ENCODE measurements around the gene SVIL.
A peak's percentile ranks its signal among the peaks of the same experiment; 100 is the strongest.

Gene SVIL

DNA sequence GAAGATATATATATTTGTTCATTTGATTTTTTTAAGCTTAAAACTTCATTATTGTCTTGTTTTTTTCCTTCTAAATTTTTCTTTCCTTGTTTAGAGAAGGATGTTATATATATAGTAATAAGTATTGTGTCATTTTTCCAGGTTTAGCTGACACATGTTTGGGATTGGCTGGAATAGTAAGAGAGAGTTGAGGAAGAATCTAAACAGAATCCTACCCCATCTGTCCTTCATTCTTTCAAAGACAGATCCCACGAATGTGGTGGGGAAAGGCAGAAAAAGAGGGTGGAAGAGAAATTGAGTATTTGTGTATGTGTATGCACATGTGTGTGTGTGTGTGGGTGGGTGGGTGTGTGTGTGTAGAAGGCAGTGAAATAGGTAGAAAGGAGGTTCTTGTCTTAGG, 132.4 kb downstream of the SVIL start:
- H3K79me2 ChIP-seq (ENCODE audit: insufficient read depth, low read depth) = no peaks in the 10 kb centered on the region
- no peaks in the 10 kb centered on the region for H4K20me1 ChIP-seq (ENCODE audit: insufficient read depth)
- no peaks in the 10 kb centered on the region for H3K36me3 ChIP-seq (ENCODE audit: insufficient read depth)
- no peaks in the 10 kb centered on the region for H3K4me1 ChIP-seq (ENCODE audit: low read depth, poor library complexity, severe bottlenecking)
- H3K27ac ChIP-seq = no peak overlapping the region
- H3K27me3 ChIP-seq (ENCODE audit: insufficient read depth, low read depth) = no peaks in the 10 kb centered on the region
- H3K4me3 ChIP-seq (IDR thresholded peaks at IDR 0.05; ENCODE audit: insufficient read depth, low read depth, low read length) = no peak overlapping the region
- no peak overlapping the region for H2AFZ ChIP-seq (ENCODE audit: low read depth)
- TF ChIP-seq, protein P1, sequence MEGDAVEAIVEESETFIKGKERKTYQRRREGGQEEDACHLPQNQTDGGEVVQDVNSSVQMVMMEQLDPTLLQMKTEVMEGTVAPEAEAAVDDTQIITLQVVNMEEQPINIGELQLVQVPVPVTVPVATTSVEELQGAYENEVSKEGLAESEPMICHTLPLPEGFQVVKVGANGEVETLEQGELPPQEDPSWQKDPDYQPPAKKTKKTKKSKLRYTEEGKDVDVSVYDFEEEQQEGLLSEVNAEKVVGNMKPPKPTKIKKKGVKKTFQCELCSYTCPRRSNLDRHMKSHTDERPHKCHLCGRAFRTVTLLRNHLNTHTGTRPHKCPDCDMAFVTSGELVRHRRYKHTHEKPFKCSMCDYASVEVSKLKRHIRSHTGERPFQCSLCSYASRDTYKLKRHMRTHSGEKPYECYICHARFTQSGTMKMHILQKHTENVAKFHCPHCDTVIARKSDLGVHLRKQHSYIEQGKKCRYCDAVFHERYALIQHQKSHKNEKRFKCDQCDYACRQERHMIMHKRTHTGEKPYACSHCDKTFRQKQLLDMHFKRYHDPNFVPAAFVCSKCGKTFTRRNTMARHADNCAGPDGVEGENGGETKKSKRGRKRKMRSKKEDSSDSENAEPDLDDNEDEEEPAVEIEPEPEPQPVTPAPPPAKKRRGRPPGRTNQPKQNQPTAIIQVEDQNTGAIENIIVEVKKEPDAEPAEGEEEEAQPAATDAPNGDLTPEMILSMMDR (conservative IDR thresholded peaks at IDR 0.05; ENCODE audit: low read depth, low read length) = no peak
- no peak overlapping the region for H3K9ac ChIP-seq
- no peak overlapping the region for H3K4me2 ChIP-seq

- Histone ChIP-seq H3K79me2 (ENCODE audit: insufficient read depth, low read depth) (no peaks in the 10 kb centered on the region), H3K4me2 (no peak overlapping the region), H2AFZ (ENCODE audit: low read depth) (no peak overlapping the region), H4K20me1 (ENCODE audit: insufficient read depth) (no peaks in the 10 kb centered on the region), H3K4me3 (IDR thresholded peaks at IDR 0.05; ENCODE audit: insufficient read depth, low read depth, low read length) (no peak overlapping the region), H3K27me3 (ENCODE audit: insufficient read depth, low read depth) (no peaks in the 10 kb centered on the region), H3K9ac (no peak overlapping the region), H3K4me1 (ENCODE audit: low read depth, poor library complexity, severe bottlenecking) (no peaks in the 10 kb centered on the region), H3K36me3 (ENCODE audit: insufficient read depth) (no peaks in the 10 kb centered on the region), H3K27ac (no peak overlapping the region)
- TF ChIP-seq, protein P1 (conservative IDR thresholded peaks at IDR 0.05; ENCODE audit: low read depth, low read length) = no peak
Measured at GRCh38 chr10:29501692-29502091, 133.1 kb downstream of the SVIL start.

GRCh38 chr10:29499993-29500537, 134.7 kb downstream of the SVIL start:
- H3K4me3 ChIP-seq (IDR thresholded peaks at IDR 0.05; ENCODE audit: insufficient read depth, low read depth, low read length) = no peak overlapping the region
- no peaks in the 10 kb centered on the region for H3K79me2 ChIP-seq (ENCODE audit: insufficient read depth, low read depth)
- no peaks in the 10 kb centered on the region for H3K27me3 ChIP-seq (ENCODE audit: insufficient read depth, low read depth)
- no peaks in the 10 kb centered on the region for H3K36me3 ChIP-seq (ENCODE audit: insufficient read depth)
- H3K9ac ChIP-seq = no peak overlapping the region
- H3K4me2 ChIP-seq = no peak overlapping the region
- TF ChIP-seq, protein P1 (conservative IDR thresholded peaks at IDR 0.05; ENCODE audit: low read depth, low read length) = no peak
- H3K4me1 ChIP-seq (ENCODE audit: low read depth, poor library complexity, severe bottlenecking) = no peaks in the 10 kb centered on the region
- H3K27ac ChIP-seq = no peak overlapping the region
- no peaks in the 10 kb centered on the region for H4K20me1 ChIP-seq (ENCODE audit: insufficient read depth)
- H2AFZ ChIP-seq (ENCODE audit: low read depth) = no peak overlapping the region

- H3K27ac ChIP-seq = no peak overlapping the region
- H3K4me2 ChIP-seq = no peak overlapping the region
- H3K4me1 ChIP-seq (ENCODE audit: low read depth, poor library complexity, severe bottlenecking) = no peaks in the 10 kb centered on the region
- TF ChIP-seq, protein P1 (conservative IDR thresholded peaks at IDR 0.05; ENCODE audit: low read depth, low read length) = peak; percentile 91
- H2AFZ ChIP-seq (ENCODE audit: low read depth) = no peak overlapping the region
- no peak overlapping the region for H3K4me3 ChIP-seq (IDR thresholded peaks at IDR 0.05; ENCODE audit: insufficient read depth, low read depth, low read length)
- no peaks in the 10 kb centered on the region for H4K20me1 ChIP-seq (ENCODE audit: insufficient read depth)
- no peaks in the 10 kb centered on the region for H3K79me2 ChIP-seq (ENCODE audit: insufficient read depth, low read depth)
- no peaks in the 10 kb centered on the region for H3K36me3 ChIP-seq (ENCODE audit: insufficient read depth)
- no peaks in the 10 kb centered on the region for H3K27me3 ChIP-seq (ENCODE audit: insufficient read depth, low read depth)
- no peak overlapping the region for H3K9ac ChIP-seq
Measured at GRCh38 chr10:29496341-29497162, 138.2 kb downstream of the SVIL start.
